ENCODE measurements around the gene HOXD1. TPM values are rescaled to one million over a fixed set of nuclear protein-coding genes. Genes with fewer than 3 reads are reported as not detected.
A peak's percentile ranks its signal among the peaks of the same experiment; 100 is the strongest.

HOXD1 gene
- total RNA-seq, 1 donor from 2014 or later = not detected

- DNase-seq (ENCODE audit: low read depth, low spot score) = no peak
- Mint-ChIP-seq H3K27me3 (ENCODE audit: low read depth) (peaks cover 100% of the 10 kb centered on the region), H3K36me3 (ENCODE audit: low read depth) (no peaks in the 10 kb centered on the region), H3K9me3 (no peaks in the 10 kb centered on the region), H3K27ac (ENCODE audit: unreplicated experiment) (no peak overlapping the region), H3K4me1 (peaks cover 37% of the 10 kb centered on the region), H3K4me3 (no peak overlapping the region)
- no peak for TF ChIP-seq CTCF (conservative IDR thresholded peaks at IDR 0.05)
These were observed 14.1 kb upstream of the HOXD1 start for GRCh38 chr2:176174382-176174823.

- peak overlapping the region; percentile 84 for H3K4me3 Mint-ChIP-seq
- DNase-seq (ENCODE audit: low read depth, low spot score) = no peak
- H3K27me3 Mint-ChIP-seq (ENCODE audit: low read depth) = peaks cover 100% of the 10 kb centered on the region
- no peak overlapping the region for H3K27ac Mint-ChIP-seq (ENCODE audit: unreplicated experiment)
- H3K4me1 Mint-ChIP-seq = peaks cover 37% of the 10 kb centered on the region
- no peaks in the 10 kb centered on the region for H3K36me3 Mint-ChIP-seq (ENCODE audit: low read depth)
- TF ChIP-seq CTCF (conservative IDR thresholded peaks at IDR 0.05) = no peak
- no peaks in the 10 kb centered on the region for H3K9me3 Mint-ChIP-seq
These were observed 13.4 kb upstream of the HOXD1 start for GRCh38 chr2:176174824-176175708.

GRCh38 chr2:176175709-176176607 lies 12.5 kb upstream of the HOXD1 start:
- no peak overlapping the region for H3K27ac Mint-ChIP-seq (ENCODE audit: unreplicated experiment)
- H3K27me3 Mint-ChIP-seq (ENCODE audit: low read depth) = peaks cover 100% of the 10 kb centered on the region
- H3K4me1 Mint-ChIP-seq = peaks cover 37% of the 10 kb centered on the region
- H3K9me3 Mint-ChIP-seq = no peaks in the 10 kb centered on the region
- no peak for TF ChIP-seq CTCF (conservative IDR thresholded peaks at IDR 0.05)
- no peak for DNase-seq (ENCODE audit: low read depth, low spot score)
- peak overlapping the region; percentile 84 for H3K4me3 Mint-ChIP-seq
- no peaks in the 10 kb centered on the region for H3K36me3 Mint-ChIP-seq (ENCODE audit: low read depth)

GRCh38 chr2:176177580-176178037 lies 10.9 kb upstream of the HOXD1 start:
- Mint-ChIP-seq H3K4me1 (peaks cover 37% of the 10 kb centered on the region), H3K27me3 (ENCODE audit: low read depth) (peaks cover 100% of the 10 kb centered on the region), H3K36me3 (ENCODE audit: low read depth) (no peaks in the 10 kb centered on the region), H3K4me3 (peak overlapping the region; percentile 54), H3K9me3 (no peaks in the 10 kb centered on the region), H3K27ac (ENCODE audit: unreplicated experiment) (no peak overlapping the region)
- no peak for TF ChIP-seq CTCF (conservative IDR thresholded peaks at IDR 0.05)
- no peak for DNase-seq (ENCODE audit: low read depth, low spot score)

- Mint-ChIP-seq H3K36me3 (ENCODE audit: low read depth) (no peaks in the 10 kb centered on the region), H3K9me3 (no peaks in the 10 kb centered on the region)
These were observed 10.3 kb upstream of the HOXD1 start for GRCh38 chr2:176178038-176178756.

More at GRCh38 chr2:176178038-176178756, 10.3 kb upstream of the HOXD1 start:
- TF ChIP-seq CTCF (conservative IDR thresholded peaks at IDR 0.05) = no peak
- no peak for DNase-seq (ENCODE audit: low read depth, low spot score)
- Mint-ChIP-seq H3K27ac (ENCODE audit: unreplicated experiment) (no peak overlapping the region), H3K4me3 (peak overlapping the region; percentile 58), H3K27me3 (ENCODE audit: low read depth) (peaks cover 100% of the 10 kb centered on the region), H3K4me1 (peaks cover 37% of the 10 kb centered on the region)
